Measurements from ENCODE around the gene ETV6. TPM values are rescaled to one million over a fixed set of nuclear protein-coding genes. Genes with fewer than 3 reads are reported as not detected.

The ETV6 gene
- total RNA-seq, 1 donor from 2014 or later = 33.4 TPM

GRCh38 chr12:11853126-11853525, 203.7 kb downstream of the ETV6 start:
- DNase-seq (ENCODE audit: low spot score) = no peak
- no peak overlapping the region for H3K4me3 Mint-ChIP-seq (ENCODE audit: unreplicated experiment)
- no peaks in the 10 kb centered on the region for H3K9me3 Mint-ChIP-seq (ENCODE audit: low read depth)
- H3K27ac Mint-ChIP-seq (ENCODE audit: unreplicated experiment) = no peak overlapping the region
- peaks cover 24% of the 10 kb centered on the region for H3K4me1 Mint-ChIP-seq (ENCODE audit: low read depth)
- TF ChIP-seq CTCF (IDR thresholded peaks at IDR 0.05) = no peak
- H3K27me3 Mint-ChIP-seq (ENCODE audit: low read depth) = no peaks in the 10 kb centered on the region
- peaks cover 20% of the 10 kb centered on the region for H3K36me3 Mint-ChIP-seq (ENCODE audit: low read depth)

GRCh38 chr12:11854011-11854499, 204.6 kb downstream of the ETV6 start:
- H3K36me3 Mint-ChIP-seq (ENCODE audit: low read depth) = peaks cover 23% of the 10 kb centered on the region
- H3K27me3 Mint-ChIP-seq (ENCODE audit: low read depth) = no peaks in the 10 kb centered on the region
- DNase-seq (ENCODE audit: low spot score) = no peak
- TF ChIP-seq CTCF (IDR thresholded peaks at IDR 0.05) = no peak
- H3K4me3 Mint-ChIP-seq (ENCODE audit: unreplicated experiment) = no peak overlapping the region
- H3K4me1 Mint-ChIP-seq (ENCODE audit: low read depth) = peaks cover 24% of the 10 kb centered on the region
- no peak overlapping the region for H3K27ac Mint-ChIP-seq (ENCODE audit: unreplicated experiment)
- no peaks in the 10 kb centered on the region for H3K9me3 Mint-ChIP-seq (ENCODE audit: low read depth)

GRCh38 chr12:11855983-11856374, 206.5 kb downstream of the ETV6 start:
- no peak for TF ChIP-seq CTCF (IDR thresholded peaks at IDR 0.05)
- no peak overlapping the region for H3K4me3 Mint-ChIP-seq (ENCODE audit: unreplicated experiment)
- peaks cover 24% of the 10 kb centered on the region for H3K4me1 Mint-ChIP-seq (ENCODE audit: low read depth)
- H3K27ac Mint-ChIP-seq (ENCODE audit: unreplicated experiment) = peak overlapping the region; percentile 75
- no peaks in the 10 kb centered on the region for H3K9me3 Mint-ChIP-seq (ENCODE audit: low read depth)
- no peaks in the 10 kb centered on the region for H3K27me3 Mint-ChIP-seq (ENCODE audit: low read depth)
- no peak for DNase-seq (ENCODE audit: low spot score)
- H3K36me3 Mint-ChIP-seq (ENCODE audit: low read depth) = peaks cover 24% of the 10 kb centered on the region

- Mint-ChIP-seq H3K9me3 (ENCODE audit: low read depth) (no peaks in the 10 kb centered on the region), H3K4me3 (ENCODE audit: unreplicated experiment) (no peak overlapping the region), H3K27ac (ENCODE audit: unreplicated experiment) (peak overlapping the region; percentile 11), H3K36me3 (ENCODE audit: low read depth) (peaks cover 24% of the 10 kb centered on the region), H3K4me1 (ENCODE audit: low read depth) (peaks cover 28% of the 10 kb centered on the region), H3K27me3 (ENCODE audit: low read depth) (no peaks in the 10 kb centered on the region)
- DNase-seq (ENCODE audit: low spot score) = no peak
- TF ChIP-seq CTCF (IDR thresholded peaks at IDR 0.05) = no peak
Observed at GRCh38 chr12:11856971-11857370, 207.5 kb downstream of the ETV6 start.

GRCh38 chr12:11859705-11860425, 210.4 kb downstream of the ETV6 start:
- no peaks in the 10 kb centered on the region for H3K27me3 Mint-ChIP-seq (ENCODE audit: low read depth)
- H3K36me3 Mint-ChIP-seq (ENCODE audit: low read depth) = peaks cover 12% of the 10 kb centered on the region
- H3K4me1 Mint-ChIP-seq (ENCODE audit: low read depth) = peaks cover 49% of the 10 kb centered on the region
- no peak for TF ChIP-seq CTCF (IDR thresholded peaks at IDR 0.05)
- no peak overlapping the region for H3K4me3 Mint-ChIP-seq (ENCODE audit: unreplicated experiment)
- no peak overlapping the region for H3K27ac Mint-ChIP-seq (ENCODE audit: unreplicated experiment)
- H3K9me3 Mint-ChIP-seq (ENCODE audit: low read depth) = no peaks in the 10 kb centered on the region
- DNase-seq (ENCODE audit: low spot score) = no peak
